ENCODE measurements around the gene TFEB.

Gene TFEB

GRCh38 chr6:41750374-41750773, 15.0 kb upstream of the TFEB start:
- TF ChIP-seq CREB1 (IDR thresholded peaks at IDR 0.05; ENCODE audit: low read depth): no peak
- no peak for TF ChIP-seq REST (IDR thresholded peaks at IDR 0.05; ENCODE audit: low read depth)
- TF ChIP-seq FOXM1 (IDR thresholded peaks at IDR 0.05; ENCODE audit: borderline replicate concordance, low read depth): no peak
- TF ChIP-seq TEAD4 (IDR thresholded peaks at IDR 0.05): no peak
- TF ChIP-seq YY1 (IDR thresholded peaks at IDR 0.05; ENCODE audit: low read depth): no peak
- no peak for TF ChIP-seq RAD21 (IDR thresholded peaks at IDR 0.05; ENCODE audit: low read depth)
- TF ChIP-seq TAF1 (IDR thresholded peaks at IDR 0.05; ENCODE audit: low read depth): no peak
- no peak for TF ChIP-seq EGR1 (IDR thresholded peaks at IDR 0.05)
- no peak for TF ChIP-seq EP300 (IDR thresholded peaks at IDR 0.05; ENCODE audit: borderline replicate concordance)
- TF ChIP-seq ZBTB7A (IDR thresholded peaks at IDR 0.05; ENCODE audit: low read depth): no peak
- no peak for TF ChIP-seq TCF12 (IDR thresholded peaks at IDR 0.05; ENCODE audit: low read depth)
- no peak for TF ChIP-seq MAX (IDR thresholded peaks at IDR 0.05)
- TF ChIP-seq USF1 (IDR thresholded peaks at IDR 0.05): no peak
- no peak for TF ChIP-seq NFIC (IDR thresholded peaks at IDR 0.05)
- no peak for TF ChIP-seq CEBPB (IDR thresholded peaks at IDR 0.05)

- TF ChIP-seq ZBTB7A (IDR thresholded peaks at IDR 0.05; ENCODE audit: low read depth) (no peak), CEBPB (IDR thresholded peaks at IDR 0.05) (no peak), TEAD4 (IDR thresholded peaks at IDR 0.05) (no peak), USF1 (IDR thresholded peaks at IDR 0.05) (no peak), TCF12 (IDR thresholded peaks at IDR 0.05; ENCODE audit: low read depth) (no peak), MAX (IDR thresholded peaks at IDR 0.05) (no peak), EP300 (IDR thresholded peaks at IDR 0.05; ENCODE audit: borderline replicate concordance) (no peak), REST (IDR thresholded peaks at IDR 0.05; ENCODE audit: low read depth) (no peak), TAF1 (IDR thresholded peaks at IDR 0.05; ENCODE audit: low read depth) (no peak), EGR1 (IDR thresholded peaks at IDR 0.05) (no peak), NFIC (IDR thresholded peaks at IDR 0.05) (no peak), FOXM1 (IDR thresholded peaks at IDR 0.05; ENCODE audit: borderline replicate concordance, low read depth) (no peak), CREB1 (IDR thresholded peaks at IDR 0.05; ENCODE audit: low read depth) (no peak), YY1 (IDR thresholded peaks at IDR 0.05; ENCODE audit: low read depth) (no peak), RAD21 (IDR thresholded peaks at IDR 0.05; ENCODE audit: low read depth) (no peak)
Observed at GRCh38 chr6:41748542-41748941, 13.1 kb upstream of the TFEB start.

- TF ChIP-seq FOXM1 (IDR thresholded peaks at IDR 0.05; ENCODE audit: borderline replicate concordance, low read depth) (no peak), RAD21 (IDR thresholded peaks at IDR 0.05; ENCODE audit: low read depth) (no peak), EP300 (IDR thresholded peaks at IDR 0.05; ENCODE audit: borderline replicate concordance) (no peak), REST (IDR thresholded peaks at IDR 0.05; ENCODE audit: low read depth) (no peak), MAX (IDR thresholded peaks at IDR 0.05) (no peak), YY1 (IDR thresholded peaks at IDR 0.05; ENCODE audit: low read depth) (no peak), USF1 (IDR thresholded peaks at IDR 0.05) (no peak), TAF1 (IDR thresholded peaks at IDR 0.05; ENCODE audit: low read depth) (no peak), TEAD4 (IDR thresholded peaks at IDR 0.05) (no peak), NFIC (IDR thresholded peaks at IDR 0.05) (no peak), TCF12 (IDR thresholded peaks at IDR 0.05; ENCODE audit: low read depth) (no peak), CEBPB (IDR thresholded peaks at IDR 0.05) (no peak), CREB1 (IDR thresholded peaks at IDR 0.05; ENCODE audit: low read depth) (no peak), ZBTB7A (IDR thresholded peaks at IDR 0.05; ENCODE audit: low read depth) (no peak), EGR1 (IDR thresholded peaks at IDR 0.05) (no peak)
Observed at GRCh38 chr6:41748102-41748477, 12.7 kb upstream of the TFEB start.

Data from Ishikawa (cell line).